H1 (cell line): ENCODE measurements around the gene ZNF593. TPM values are rescaled to one million over a fixed set of nuclear protein-coding genes. Genes with fewer than 3 reads are reported as not detected.

Experiments
- CTCF ChIA-PET: fragments of 300-600 bp; sonication (Branson Sonifier 250); formaldehyde crosslinking; loops from one replicate; lab custom pipeline; 2021; ENCODE audit not compliant: partially characterized antibody; lab: Charles Lee
- POLR2A ChIA-PET: fragments of 300-600 bp; sonication (Branson Sonifier 250); formaldehyde crosslinking; loops from one replicate; lab custom pipeline; 2021; ENCODE audit warnings: inconsistent platforms; ENCODE audit not compliant: partially characterized antibody; lab: Charles Lee
- DNase-seq, 2 experiments: peaks; one replicate each; pipeline versions ENCODE4 v3.0.0 to v3.0.0-alpha.2; 2010 to 2022; ENCODE audit warnings: low spot score in 2 of 2, low read depth in 1 of 2, mixed read lengths in 1 of 2
- FAIRE-seq: peaks from 2 replicates; lab custom pipeline; 2011; peaks lifted over from hg19 to GRCh38; lab: Jason Lieb, UNC
- H2AFZ ChIP-seq: 2 replicates; pipeline ENCODE4 v1.8.1; 2012; ENCODE audit warnings: low read length, inconsistent platforms
- H2AK5ac ChIP-seq: 2 replicates; pipeline ENCODE4 v1.6.1; 2013; ENCODE audit warnings: low read depth, low read length
- H2BK120ac ChIP-seq: replicated peaks from 2 replicates; pipeline ENCODE3; 2013; ENCODE audit warnings: low read depth, low read length, inconsistent platforms
- H2BK12ac ChIP-seq: 2 replicates; pipeline ENCODE4 v1.6.1; 2013; ENCODE audit warnings: low read depth, low read length
- H2BK15ac ChIP-seq: 2 replicates; pipeline ENCODE4 v1.6.1; 2013; ENCODE audit warnings: low read length
- H2BK20ac ChIP-seq: 2 replicates; pipeline ENCODE4 v1.6.1; 2013; ENCODE audit warnings: low read length
- H2BK5ac ChIP-seq: 2 replicates; pipeline ENCODE4 v1.6.1; 2013; ENCODE audit warnings: low read depth, low read length
- H3K14ac ChIP-seq: 2 replicates; pipeline ENCODE4 v1.6.1; 2013; ENCODE audit warnings: inconsistent platforms; ENCODE audit not compliant: insufficient read length
- H3K18ac ChIP-seq: 2 replicates; pipeline ENCODE4 v1.6.1; 2013; ENCODE audit warnings: low read length; ENCODE audit errors: extremely low read depth
- H3K23ac ChIP-seq: 2 replicates; pipeline ENCODE4 v1.6.1; 2013; ENCODE audit warnings: inconsistent platforms; ENCODE audit not compliant: insufficient read length
- H3K23me2 ChIP-seq: 2 replicates; pipeline ENCODE4 v1.6.1; 2013; ENCODE audit warnings: low read depth, low read length
- H3K27ac ChIP-seq: 2 replicates; pipeline ENCODE4 v1.6.1; 2011; ENCODE audit warnings: low read depth, low read length, inconsistent platforms
- H3K27me3 ChIP-seq, 4 experiments: replicated peaks in 1 of 4; 1 replicate in 1 of 4; 2 replicates in 3 of 4; pipeline versions ENCODE4 v1.6.1 to v1.8.1; 2011 to 2013; ENCODE audit warnings: low read length in 3 of 4, mild to moderate bottlenecking in 3 of 4, inconsistent platforms in 2 of 4, mixed read lengths in 2 of 4, moderate library complexity in 1 of 4; ENCODE audit not compliant: control insufficient read depth in 3 of 4, insufficient read depth in 3 of 4; ENCODE audit errors: extremely low read depth in 1 of 4
- H3K36me3 ChIP-seq, 4 experiments: 2 replicates each; pipeline versions ENCODE4 v1.6.1 to v1.8.1; 2011 to 2013; ENCODE audit warnings: mild to moderate bottlenecking in 4 of 4, low read length in 3 of 4, moderate library complexity in 2 of 4, control low read depth in 1 of 4, inconsistent platforms in 1 of 4; ENCODE audit not compliant: insufficient read depth in 4 of 4, control insufficient read depth in 2 of 4
- H3K4ac ChIP-seq: replicated peaks from 2 replicates; pipeline ENCODE3; 2013; ENCODE audit warnings: low read length, low read depth, mixed read lengths, inconsistent platforms; ENCODE audit not compliant: insufficient read length
- H3K4me1 ChIP-seq, 4 experiments: replicated peaks in 1 of 4; 1 replicate in 1 of 4; 2 replicates in 3 of 4; pipeline versions ENCODE4 v1.6.1 to v1.8.1; 2011 to 2013; ENCODE audit warnings: low read length in 3 of 4, inconsistent platforms in 2 of 4, mixed read lengths in 1 of 4; ENCODE audit not compliant: insufficient read depth in 4 of 4, control insufficient read depth in 3 of 4
- H3K4me2 ChIP-seq, 2 experiments: 2 replicates each; pipeline versions ENCODE4 v1.6.1 to v1.8.1; 2011 to 2013; ENCODE audit warnings: low read depth in 2 of 2, low read length in 2 of 2, control low read depth in 1 of 2, inconsistent platforms in 1 of 2, mild to moderate bottlenecking in 1 of 2; ENCODE audit not compliant: insufficient read depth in 1 of 2
- H3K4me3 ChIP-seq, 4 experiments: fragments of 200-600, 300-600 bp in 1 of 4; sonication (generic), shearing (Covaris generic), sonication (Bioruptor Twin) in 1 of 4; 2 replicates each; pipeline versions ENCODE4 v1.5.1 to v1.8.1; 2011 to 2016; ENCODE audit warnings: low read length in 4 of 4, low read depth in 3 of 4, control low read depth in 2 of 4, inconsistent platforms in 2 of 4, mild to moderate bottlenecking in 2 of 4, mixed read lengths in 1 of 4, moderate library complexity in 1 of 4; ENCODE audit not compliant: insufficient read depth in 2 of 4; ENCODE audit errors: extremely low read depth in 1 of 4
- H3K56ac ChIP-seq: replicated peaks from 2 replicates; pipeline ENCODE3; 2013; ENCODE audit warnings: low read depth, mild to moderate bottlenecking, mixed read lengths, low read length, inconsistent platforms; ENCODE audit not compliant: insufficient read length
- H3K79me1 ChIP-seq: 2 replicates; pipeline ENCODE4 v1.6.1; 2013; ENCODE audit warnings: low read depth, low read length, control low read depth
- H3K79me2 ChIP-seq, 2 experiments: 2 replicates each; pipeline versions ENCODE4 v1.6.1 to v1.8.1; 2012 to 2013; ENCODE audit warnings: low read length in 2 of 2, mild to moderate bottlenecking in 2 of 2, inconsistent platforms in 1 of 2; ENCODE audit not compliant: insufficient read depth in 2 of 2, control insufficient read depth in 1 of 2
- H3K9ac ChIP-seq, 4 experiments: replicated peaks in 1 of 4; 1 replicate in 1 of 4; 2 replicates in 3 of 4; pipeline versions ENCODE4 v1.6.1 to v1.8.1; 2011 to 2013; ENCODE audit warnings: low read depth in 3 of 4, low read length in 3 of 4, control low read depth in 2 of 4, mild to moderate bottlenecking in 2 of 4, moderate library complexity in 2 of 4, inconsistent platforms in 1 of 4; ENCODE audit errors: extremely low read depth in 1 of 4
- H3K9me3 ChIP-seq, 2 experiments: 2 replicates each; pipeline versions ENCODE4 v1.6.1 to v1.8.1; 2012 to 2013; ENCODE audit warnings: mild to moderate bottlenecking in 2 of 2, moderate library complexity in 2 of 2, control low read depth in 1 of 2, inconsistent platforms in 1 of 2, low read depth in 1 of 2, low read length in 1 of 2, mixed read lengths in 1 of 2; ENCODE audit not compliant: insufficient read depth in 2 of 2
- H4K20me1 ChIP-seq, 2 experiments: replicated peaks in 1 of 2; 2 replicates each; pipeline versions ENCODE3 to v1.8.1; 2011 to 2013; ENCODE audit warnings: inconsistent platforms in 2 of 2, low read length in 2 of 2, mild to moderate bottlenecking in 1 of 2; ENCODE audit not compliant: insufficient read depth in 2 of 2, control insufficient read depth in 1 of 2
- H4K5ac ChIP-seq: 2 replicates; pipeline ENCODE4 v1.6.1; 2013; ENCODE audit warnings: low read length, low read depth, mixed read lengths, inconsistent platforms; ENCODE audit not compliant: insufficient read length
- H4K8ac ChIP-seq: 2 replicates; pipeline ENCODE4 v1.8.0; 2013; ENCODE audit warnings: mild to moderate bottlenecking, moderate library complexity, low read length, inconsistent platforms; ENCODE audit not compliant: insufficient read depth; ENCODE audit errors: extremely low read depth
- H4K91ac ChIP-seq: replicated peaks from 2 replicates; pipeline ENCODE3; 2013; ENCODE audit warnings: low read length, mixed read lengths, inconsistent platforms; ENCODE audit not compliant: insufficient read length
- ASH2L ChIP-seq: fragments of 200-600, 300-600 bp; sonication (generic); IDR thresholded peaks from one replicate; pipeline ENCODE4 v1.7.1; 2017; ENCODE audit warnings: low read length
- CHD2 ChIP-seq: IDR thresholded peaks from 2 replicates; pipeline ENCODE4 v1.6.1; 2012; ENCODE audit warnings: low read length, improper control_type of control experiment
- CTCF ChIP-seq, 3 experiments: IDR thresholded peaks; 1 replicate in 2 of 3; 2 replicates in 1 of 3; pipeline versions ENCODE4 v1.5.1 to v1.6.1; 2011; ENCODE audit warnings: low read length in 3 of 3, mild to moderate bottlenecking in 3 of 3, inconsistent platforms in 2 of 3, low read depth in 1 of 3, moderate library complexity in 1 of 3; ENCODE audit not compliant: insufficient read depth in 1 of 3; ENCODE audit errors: control extremely low read depth in 1 of 3
- EZH2 ChIP-seq: fragments of 200-600 bp; sonication (generic); IDR thresholded peaks from 2 replicates; pipeline ENCODE4 v1.7.1; 2012; ENCODE audit warnings: low read depth, mild to moderate bottlenecking, moderate library complexity, low read length, inconsistent platforms; ENCODE audit not compliant: severe bottlenecking
- FOSL1 ChIP-seq: IDR thresholded peaks from 2 replicates; pipeline ENCODE4 v1.6.1; 2011; ENCODE audit warnings: mild to moderate bottlenecking, low read depth, low read length, moderate library complexity; ENCODE audit not compliant: insufficient read depth
- GTF2F1 ChIP-seq: IDR thresholded peaks from 2 replicates; pipeline ENCODE4 v1.6.1; 2012; ENCODE audit warnings: low read depth, low read length, improper control_type of control experiment, borderline replicate concordance
- MAX ChIP-seq: IDR thresholded peaks from 2 replicates; pipeline ENCODE4 v1.6.1; 2012; ENCODE audit warnings: inconsistent platforms
- POU5F1 ChIP-seq: IDR thresholded peaks from 2 replicates; pipeline ENCODE4 v1.6.1; 2011; ENCODE audit warnings: low read depth, mild to moderate bottlenecking, low read length, moderate library complexity
- SP1 ChIP-seq: IDR thresholded peaks from 2 replicates; pipeline ENCODE4 v1.6.1; 2011; ENCODE audit warnings: low read depth, low read length
- SRF ChIP-seq: IDR thresholded peaks from 2 replicates; pipeline ENCODE4 v1.6.1; 2011; ENCODE audit warnings: mild to moderate bottlenecking, low read depth, low read length, moderate library complexity
- TAF1 ChIP-seq: IDR thresholded peaks from 2 replicates; pipeline ENCODE4 v1.6.1; 2011; ENCODE audit warnings: mild to moderate bottlenecking, low read depth, low read length
- TEAD4 ChIP-seq: IDR thresholded peaks from 2 replicates; pipeline ENCODE4 v1.6.1; 2012; ENCODE audit warnings: low read depth, low read length, inconsistent platforms, mixed read lengths
- ZNF274 ChIP-seq: IDR thresholded peaks from 2 replicates; pipeline ENCODE4 v1.7.0; 2012; ENCODE audit warnings: low read length, borderline replicate concordance; ENCODE audit errors: extremely low read depth
- WGBS, 2 experiments: shearing (Covaris generic) in 1 of 2; methylation state at CpG; one replicate each; pipeline versions ENCODE4 v1.1.6 to v1.1.7; 2013 to 2015; ENCODE audit warnings: low lambda C conversion rate in 2 of 2, mixed read lengths in 2 of 2, inconsistent platforms in 1 of 2, low coverage in 1 of 2, missing lambda C conversion rate in 1 of 2; ENCODE audit not compliant: insufficient replicate concordance in 2 of 2, insufficient coverage in 1 of 2, insufficient read length in 1 of 2; ENCODE audit errors: extremely low coverage in 1 of 2, missing lambda C conversion rate in 1 of 2; 5-methylcytosine and 5-hydroxymethylcytosine counted together
- polyA plus RNA-seq, 7 experiments: library from polyadenylated mRNA; depleted of rRNA in 3 of 7; stranded (reverse) in 5 of 7; unstranded in 2 of 7; fragments of >200 nt in 5 of 7; fragments of 200-250 nt in 2 of 7; gene quantifications; 1 replicate in 5 of 7; 2 replicates in 1 of 7; 4 replicates in 1 of 7; pipeline versions ENCODE4 v1.2.1 to v1.2.3, GENCODE V29; 2011 to 2013; ENCODE audit warnings: missing spikeins in 2 of 7, mixed read lengths in 2 of 7
- total RNA-seq: library from RNA; stranded (reverse); fragmentation: NEBNext Ultra II Directional; extraction: Animal tissue kit (Norgen Biotek cat#: 25700); gene quantifications from 2 replicates; pipeline ENCODE4 v1.2.1, GENCODE V29; 2021

Gene ZNF593
- total and polyA plus RNA-seq, 2 of the 8 experiments (the other 6 are each of a cell fraction or from before 2014, with no cell fraction given), result 38.2 to 68.0 TPM

- H2BK5ac ChIP-seq, result no peak overlapping the region
- no peak overlapping the region for H2AK5ac ChIP-seq
- DNase-seq (no peak), FAIRE-seq (no peak)
- no peak overlapping the region for H3K9ac ChIP-seq
- H3K4me2 ChIP-seq, result no peak overlapping the region
- no peak overlapping the region for H3K18ac ChIP-seq
- no peak overlapping the region for H3K23ac ChIP-seq
- no peaks in the 10 kb centered on the region for H3K36me3 ChIP-seq
- no peaks in the 10 kb centered on the region for H3K27me3 ChIP-seq
- H3K9me3 ChIP-seq, result no peaks in the 10 kb centered on the region
- H3K79me1 ChIP-seq, result no peaks in the 10 kb centered on the region
- no peak overlapping the region for H4K5ac ChIP-seq
- WGBS, 2 experiments, result 94% methylated on average over 3 of the region's 3 CpGs; no CpG with 5 or more reads in 1 of the 2 experiments
- no peak overlapping the region for H4K8ac ChIP-seq
- H3K14ac ChIP-seq, result no peak overlapping the region
- H3K79me2 ChIP-seq, result no peaks in the 10 kb centered on the region
- H3K23me2 ChIP-seq, result no peaks in the 10 kb centered on the region
- no peaks in the 10 kb centered on the region for H3K4me1 ChIP-seq
- no peak overlapping the region for H3K56ac ChIP-seq
- no peak overlapping the region for H4K91ac ChIP-seq
- ChIA-PET CTCF (no interaction called here), POLR2A (no interaction called here)
- H2BK120ac ChIP-seq, result no peak overlapping the region
- H3K27ac ChIP-seq, result no peak overlapping the region
- no peak overlapping the region for H2AFZ ChIP-seq
- H2BK12ac ChIP-seq, result no peak overlapping the region
- H2BK20ac ChIP-seq, result no peak overlapping the region
- H3K4me3 ChIP-seq, result no peak overlapping the region
- no peaks in the 10 kb centered on the region for H4K20me1 ChIP-seq
- no peak overlapping the region for H2BK15ac ChIP-seq
- H3K4ac ChIP-seq, result no peak overlapping the region
- TF ChIP-seq TEAD4 (no peak), GTF2F1 (no peak), MAX (no peak), ASH2L (no peak), TAF1 (no peak), SRF (no peak), CTCF (IDR thresholded peaks at IDR 0.05; ENCODE audit: control extremely low read depth in 1 of 3, insufficient read depth in 1 of 3, low read depth in 1 of 3, low read length in 3 of 3) (no peak), CHD2 (no peak), EZH2 (no peak), SP1 (no peak), FOSL1 (no peak), POU5F1 (no peak), ZNF274 (no peak)
These were observed 35.2 kb upstream of the ZNF593 start for GRCh38 chr1:26134466-26134865.
